CD4-positive, CD25-positive, alpha-beta regulatory T cell (primary cell): ENCODE measurements around the gene ANLN. TPM values are rescaled to one million over a fixed set of nuclear protein-coding genes. Genes with fewer than 3 reads are reported as not detected.

ENCODE experiments used
- ATAC-seq, 2 donors: fragments of 150-1000 bp; cut with Tn5 transposase; one replicate each; pipeline ENCODE4 v1.10.0; 2021; ENCODE audit warnings: low read depth in 2 of 2, moderate number of reproducible peaks in 2 of 2, moderate library complexity in 1 of 2
- DNase-seq, 3 donors: peaks; one replicate each; pipeline versions ENCODE4 v3.0.0 to v3.0.0-alpha.2; 2012 to 2022; ENCODE audit warnings: mixed read lengths in 1 of 3
- H3K27ac ChIP-seq: one replicate; pipeline ENCODE4 v1.7.0; 2013; ENCODE audit warnings: mild to moderate bottlenecking, low read length; ENCODE audit not compliant: insufficient read depth, poor library complexity, severe bottlenecking
- H3K27me3 ChIP-seq: one replicate; pipeline ENCODE4 v1.7.0; 2013; ENCODE audit warnings: low read length; ENCODE audit not compliant: control insufficient read depth, insufficient read depth
- H3K36me3 ChIP-seq: one replicate; pipeline ENCODE4 v1.7.0; 2013; ENCODE audit warnings: mild to moderate bottlenecking, low read length, moderate library complexity; ENCODE audit not compliant: control insufficient read depth, insufficient read depth
- H3K4me1 ChIP-seq: 2 replicates; pipeline ENCODE4 v1.7.0; 2013; ENCODE audit warnings: mild to moderate bottlenecking, low read length; ENCODE audit not compliant: insufficient read depth, control insufficient read depth, poor library complexity, severe bottlenecking
- H3K4me3 ChIP-seq: one replicate; pipeline ENCODE4 v1.7.0; 2013; ENCODE audit warnings: low read depth, mild to moderate bottlenecking, low read length, moderate library complexity
- H3K9me3 ChIP-seq, 2 experiments: 1 replicate in 1 of 2; 2 replicates in 1 of 2; pipeline ENCODE4 v1.7.0; 2013; ENCODE audit warnings: low read length in 2 of 2, mild to moderate bottlenecking in 1 of 2, moderate library complexity in 1 of 2; ENCODE audit not compliant: control insufficient read depth in 2 of 2
- H3K27ac Mint-ChIP-seq, 3 donors: one replicate each; pipeline ENCODE4 v1.8.0; 2020 to 2022; ENCODE audit warnings: mild to moderate bottlenecking in 3 of 3, mixed read lengths in 3 of 3, moderate library complexity in 2 of 3
- H3K27me3 Mint-ChIP-seq: one replicate; pipeline ENCODE4 v1.8.0; 2022; ENCODE audit warnings: mild to moderate bottlenecking, mixed read lengths
- H3K36me3 Mint-ChIP-seq: one replicate; pipeline ENCODE4 v1.8.0; 2020; ENCODE audit warnings: mixed read lengths
- H3K4me1 Mint-ChIP-seq, 4 donors: one replicate each; pipeline ENCODE4 v1.8.0; 2020 to 2022; ENCODE audit warnings: mixed read lengths in 4 of 4, mild to moderate bottlenecking in 1 of 4
- H3K4me3 Mint-ChIP-seq, 4 donors: one replicate each; pipeline ENCODE4 v1.8.0; 2020 to 2022; ENCODE audit warnings: mild to moderate bottlenecking in 4 of 4, mixed read lengths in 4 of 4, moderate library complexity in 3 of 4
- H3K9me3 Mint-ChIP-seq, 7 donors: one replicate each; pipeline ENCODE4 v1.8.0; 2020 to 2022; ENCODE audit warnings: mixed read lengths in 7 of 7, mild to moderate bottlenecking in 3 of 7, moderate library complexity in 2 of 7
- polyA plus RNA-seq, 4 donors: library from polyadenylated mRNA; unstranded; fragments of 300-500 nt; fragmentation: Illumina TruSeq; gene quantifications; one replicate each; pipeline ENCODE4 v1.2.3, GENCODE V29; 2021
- total RNA-seq: library from RNA; stranded (reverse); gene quantifications from one replicate; pipeline ENCODE4 v1.2.3, GENCODE V29; 2022

The ANLN gene
- total and polyA plus RNA-seq, 5 donors from 2014 or later: 0.27 to 2.8 (median 0.51) TPM; not detected in 1

- H3K4me3 Mint-ChIP-seq: no peak overlapping the region
- no peaks in the 10 kb centered on the region for H3K36me3 ChIP-seq
Measured at GRCh38 chr7:36497775-36498174, 108.1 kb downstream of the ANLN start.

More at GRCh38 chr7:36497775-36498174, 108.1 kb downstream of the ANLN start:
- DNase-seq (no peak), ATAC-seq (no peak)
- Mint-ChIP-seq H3K27me3 (peaks cover 8% of the 10 kb centered on the region), H3K27ac (no peak overlapping the region), H3K4me1 (peaks cover 0 to 2% (median 0%) of the 10 kb centered on the region in 4 donors), H3K9me3 (peaks cover 0 to 1% (median 0%) of the 10 kb centered on the region in 7 donors), H3K36me3 (no peaks in the 10 kb centered on the region)
- Histone ChIP-seq H3K4me3 (no peak overlapping the region), H3K9me3 (no peaks in the 10 kb centered on the region), H3K27ac (no peak overlapping the region), H3K27me3 (peaks cover 6% of the 10 kb centered on the region), H3K4me1 (no peaks in the 10 kb centered on the region)

Other genes with a start within 250 kb of the ANLN start
- 9.2 TPM for gene EEPD1, start 236.6 kb upstream of the ANLN start, total RNA-seq
- gene EEPD1, start 236.6 kb upstream of the ANLN start, polyA plus RNA-seq: 10 to 100 TPM; 10.6 to 24.4 (median 16.4) TPM